ENCODE data around the gene LRRC15. TPM values are rescaled to one million over a fixed set of nuclear protein-coding genes. Genes with fewer than 3 reads are reported as not detected.

The LRRC15 gene
- total RNA-seq, 1 experiment from 2014 or later, result 0.28 TPM

GRCh38 chr3:194376241-194376560, 6.7 kb upstream of the LRRC15 start:
- H3K36me3 ChIP-seq (ENCODE audit: control insufficient read depth, insufficient read depth, low read length), result no peaks in the 10 kb centered on the region
- no TSS peak for BruUV-seq (replicated peaks)
- no peaks in the 10 kb centered on the region for H3K9me3 ChIP-seq (ENCODE audit: control insufficient read depth, insufficient read depth, low read depth, low read length)
- no peak overlapping the region for H3K27ac ChIP-seq (ENCODE audit: low read length)
- in situ Hi-C loops (cut with HindIII; ENCODE audit: low pct_unique_long_range_greater_than_20kb, low sequenced_read_pairs), result no loop called here
- POLR2A ChIA-PET, result interaction anchor here (0.7 kb wide), 1 partner anchor 463 kb away, joined by 4 read pairs; no protein-coding TSS in a partner anchor
- TF ChIP-seq POLR2AphosphoS5 (IDR thresholded peaks at IDR 0.05; ENCODE audit: low read depth, low read length) (no peak), TCF7L2 (IDR thresholded peaks at IDR 0.05; ENCODE audit: low read depth, low read length) (no peak), SIN3A (IDR thresholded peaks at IDR 0.05; ENCODE audit: borderline replicate concordance, insufficient read depth, low read depth, low read length) (no peak), REST (IDR thresholded peaks at IDR 0.05; ENCODE audit: insufficient read depth in 1 of 2, low read depth in 2 of 2, low read length in 1 of 2) (no peak), CTCF (IDR thresholded peaks at IDR 0.05) (no peak)
- DNase-seq (ENCODE audit: low read depth, low spot score) (no peak), ATAC-seq (no peak)
- no peaks in the 10 kb centered on the region for H3K27me3 ChIP-seq (ENCODE audit: control insufficient read depth, insufficient read depth, low read length)
- intact Hi-C loops (cut with micrococcal nuclease; ENCODE audit: unreplicated experiment), result no loop called here
- CTCF ChIA-PET, result no interaction called here
- H3K4me1 ChIP-seq (ENCODE audit: control insufficient read depth, insufficient read depth, low read length), result no peaks in the 10 kb centered on the region
- H3K4me3 ChIP-seq (ENCODE audit: low read depth in 2 of 2, low read length in 2 of 2), result no peak overlapping the region

GRCh38 chr3:194375473-194376240, 6.1 kb upstream of the LRRC15 start:
- CTCF ChIA-PET, result no interaction called here
- no TSS peak for BruUV-seq (replicated peaks)
- POLR2A ChIA-PET, result interaction anchor here (0.6 kb wide), 1 partner anchor 64 kb away, joined by 3 read pairs; no protein-coding TSS in a partner anchor
- DNase-seq (ENCODE audit: low read depth, low spot score) (no peak), ATAC-seq (no peak)
- in situ Hi-C loops (cut with HindIII; ENCODE audit: low pct_unique_long_range_greater_than_20kb, low sequenced_read_pairs), result no loop called here
- Histone ChIP-seq H3K27me3 (ENCODE audit: control insufficient read depth, insufficient read depth, low read length) (no peaks in the 10 kb centered on the region), H3K36me3 (ENCODE audit: control insufficient read depth, insufficient read depth, low read length) (no peaks in the 10 kb centered on the region), H3K4me3 (ENCODE audit: low read depth in 2 of 2, low read length in 2 of 2) (no peak overlapping the region), H3K27ac (ENCODE audit: low read length) (no peak overlapping the region), H3K4me1 (ENCODE audit: control insufficient read depth, insufficient read depth, low read length) (no peaks in the 10 kb centered on the region), H3K9me3 (ENCODE audit: control insufficient read depth, insufficient read depth, low read depth, low read length) (no peaks in the 10 kb centered on the region)
- intact Hi-C loops (cut with micrococcal nuclease; ENCODE audit: unreplicated experiment), result no loop called here
- TF ChIP-seq REST (IDR thresholded peaks at IDR 0.05; ENCODE audit: insufficient read depth in 1 of 2, low read depth in 2 of 2, low read length in 1 of 2) (no peak), SIN3A (IDR thresholded peaks at IDR 0.05; ENCODE audit: borderline replicate concordance, insufficient read depth, low read depth, low read length) (no peak), TCF7L2 (IDR thresholded peaks at IDR 0.05; ENCODE audit: low read depth, low read length) (no peak), CTCF (IDR thresholded peaks at IDR 0.05) (no peak), POLR2AphosphoS5 (IDR thresholded peaks at IDR 0.05; ENCODE audit: low read depth, low read length) (no peak)
